Measurements from ENCODE around the gene ELOVL4.
A peak's percentile ranks its signal among the peaks of the same experiment; 100 is the strongest.

ELOVL4 gene

GRCh38 chr6:79967178-79967577 lies 19.8 kb upstream of the ELOVL4 start:
- no peak for DNase-seq
- H3K27me3 ChIP-seq (replicated peaks; ENCODE audit: insufficient read depth, low read length): no peaks in the 10 kb centered on the region
- no peaks in the 10 kb centered on the region for H3K9me2 ChIP-seq (replicated peaks; ENCODE audit: insufficient read depth, low read length)
- no peak overlapping the region for H3K4me2 ChIP-seq (ENCODE audit: low read depth, low read length)
- H3K4me1 ChIP-seq (ENCODE audit: low read length): no peaks in the 10 kb centered on the region
- no peak overlapping the region for H3K4me3 ChIP-seq (ENCODE audit: low read length)
- H3K27ac ChIP-seq (ENCODE audit: low read length): no peak overlapping the region
- no peak for TF ChIP-seq EZH2 (optimal IDR thresholded peaks at IDR 0.05; ENCODE audit: low read depth, low read length)
- no peak overlapping the region for H2AFZ ChIP-seq (ENCODE audit: low read length)
- H3K9ac ChIP-seq (ENCODE audit: low read length): no peak overlapping the region
- no peaks in the 10 kb centered on the region for H3K79me2 ChIP-seq (ENCODE audit: low read length)
- no peaks in the 10 kb centered on the region for H3K9me3 ChIP-seq (replicated peaks; ENCODE audit: insufficient read depth, low read length)
- no peaks in the 10 kb centered on the region for H3K36me3 ChIP-seq (replicated peaks; ENCODE audit: insufficient read depth, low read length)
- H3F3A ChIP-seq (ENCODE audit: insufficient read depth, low read length): no peaks in the 10 kb centered on the region
- H4K20me1 ChIP-seq (ENCODE audit: insufficient read depth, low read length): no peaks in the 10 kb centered on the region

- Histone ChIP-seq H3K4me1 (ENCODE audit: low read length) (no peaks in the 10 kb centered on the region), H3K27me3 (replicated peaks; ENCODE audit: insufficient read depth, low read length) (no peaks in the 10 kb centered on the region), H3K36me3 (replicated peaks; ENCODE audit: insufficient read depth, low read length) (no peaks in the 10 kb centered on the region), H3K27ac (ENCODE audit: low read length) (no peak overlapping the region), H3K9me2 (replicated peaks; ENCODE audit: insufficient read depth, low read length) (no peaks in the 10 kb centered on the region), H3K9ac (ENCODE audit: low read length) (no peak overlapping the region), H3K4me3 (ENCODE audit: low read length) (no peak overlapping the region), H3K4me2 (ENCODE audit: low read depth, low read length) (no peak overlapping the region), H3K79me2 (ENCODE audit: low read length) (no peaks in the 10 kb centered on the region), H3F3A (ENCODE audit: insufficient read depth, low read length) (no peaks in the 10 kb centered on the region), H2AFZ (ENCODE audit: low read length) (no peak overlapping the region), H3K9me3 (replicated peaks; ENCODE audit: insufficient read depth, low read length) (no peaks in the 10 kb centered on the region), H4K20me1 (ENCODE audit: insufficient read depth, low read length) (no peaks in the 10 kb centered on the region)
- no peak for TF ChIP-seq CTCF (IDR thresholded peaks at IDR 0.05; ENCODE audit: low read length)
- no peak for TF ChIP-seq EZH2 (optimal IDR thresholded peaks at IDR 0.05; ENCODE audit: low read depth, low read length)
- no peak for TF ChIP-seq EZH2phosphoT487 (IDR thresholded peaks at IDR 0.05; ENCODE audit: low read length)
- no peak for DNase-seq
Observed at GRCh38 chr6:79964607-79965081, 17.3 kb upstream of the ELOVL4 start.

- Histone ChIP-seq H3F3A (ENCODE audit: insufficient read depth, low read length) (no peaks in the 10 kb centered on the region), H3K4me2 (ENCODE audit: low read depth, low read length) (no peak overlapping the region), H3K4me1 (ENCODE audit: low read length) (no peaks in the 10 kb centered on the region), H3K4me3 (ENCODE audit: low read length) (no peak overlapping the region), H4K20me1 (ENCODE audit: insufficient read depth, low read length) (no peaks in the 10 kb centered on the region), H3K79me2 (ENCODE audit: low read length) (no peaks in the 10 kb centered on the region), H3K9me3 (replicated peaks; ENCODE audit: insufficient read depth, low read length) (no peaks in the 10 kb centered on the region), H2AFZ (ENCODE audit: low read length) (no peak overlapping the region), H3K27ac (ENCODE audit: low read length) (no peak overlapping the region), H3K9ac (ENCODE audit: low read length) (no peak overlapping the region), H3K36me3 (replicated peaks; ENCODE audit: insufficient read depth, low read length) (no peaks in the 10 kb centered on the region), H3K9me2 (replicated peaks; ENCODE audit: insufficient read depth, low read length) (no peaks in the 10 kb centered on the region), H3K27me3 (replicated peaks; ENCODE audit: insufficient read depth, low read length) (no peaks in the 10 kb centered on the region)
- no peak for DNase-seq
- TF ChIP-seq EZH2phosphoT487 (IDR thresholded peaks at IDR 0.05; ENCODE audit: low read length): no peak
- no peak for TF ChIP-seq CTCF (IDR thresholded peaks at IDR 0.05; ENCODE audit: low read length)
- no peak for TF ChIP-seq EZH2 (optimal IDR thresholded peaks at IDR 0.05; ENCODE audit: low read depth, low read length)
Observed at GRCh38 chr6:79954849-79955248, 7.5 kb upstream of the ELOVL4 start.

GRCh38 chr6:79949233-79949632 lies 1.9 kb upstream of the ELOVL4 start:
- no peaks in the 10 kb centered on the region for H3K9me3 ChIP-seq (replicated peaks; ENCODE audit: insufficient read depth, low read length)
- no peak overlapping the region for H3K9ac ChIP-seq (ENCODE audit: low read length)
- H3F3A ChIP-seq (ENCODE audit: insufficient read depth, low read length): peaks cover 9% of the 10 kb centered on the region
- peak overlapping the region; percentile 31; the same call in 1 of the 2 replicates for H3K4me2 ChIP-seq (ENCODE audit: low read depth, low read length)
- TF ChIP-seq EZH2 (optimal IDR thresholded peaks at IDR 0.05; ENCODE audit: low read depth, low read length) (no peak), EZH2phosphoT487 (IDR thresholded peaks at IDR 0.05; ENCODE audit: low read length) (no peak), CTCF (IDR thresholded peaks at IDR 0.05; ENCODE audit: low read length) (peak; percentile 75)
- H3K4me1 ChIP-seq (ENCODE audit: low read length): peaks cover 14% of the 10 kb centered on the region
- H3K79me2 ChIP-seq (ENCODE audit: low read length): peaks cover 13% of the 10 kb centered on the region; the same call in 1 of the 2 replicates
- no peaks in the 10 kb centered on the region for H3K27me3 ChIP-seq (replicated peaks; ENCODE audit: insufficient read depth, low read length)
- H3K36me3 ChIP-seq (replicated peaks; ENCODE audit: insufficient read depth, low read length): no peaks in the 10 kb centered on the region
- no peaks in the 10 kb centered on the region for H3K9me2 ChIP-seq (replicated peaks; ENCODE audit: insufficient read depth, low read length)
- no peak overlapping the region; the same call in 1 of the 2 replicates for H3K4me3 ChIP-seq (ENCODE audit: low read length)
- H4K20me1 ChIP-seq (ENCODE audit: insufficient read depth, low read length): no peaks in the 10 kb centered on the region
- no peak overlapping the region for H3K27ac ChIP-seq (ENCODE audit: low read length)
- peak; percentile 74 for DNase-seq
- H2AFZ ChIP-seq (ENCODE audit: low read length): peak overlapping the region; percentile 61; the same call in 1 of the 2 replicates
